OCI-LY7 (cell line): ENCODE data around the gene METTL26.

Source experiments
- CTCF ChIP-seq: fragments of 200-600 bp; sonication (generic); conservative IDR thresholded peaks from 2 replicates; pipeline ENCODE4 v1.5.1; 2014; ENCODE audit warnings: mild to moderate bottlenecking, antibody characterized with exemption, low read length, moderate library complexity, mixed read lengths
- EZH2phosphoT487 ChIP-seq: fragments of 200-600 bp; sonication (generic); IDR thresholded peaks from 2 replicates; pipeline ENCODE4 v1.6.1; 2018; ENCODE audit warnings: low read depth, borderline replicate concordance, mild to moderate bottlenecking, mixed run types, antibody characterized with exemption, low read length, moderate library complexity, mixed read lengths

DNA sequence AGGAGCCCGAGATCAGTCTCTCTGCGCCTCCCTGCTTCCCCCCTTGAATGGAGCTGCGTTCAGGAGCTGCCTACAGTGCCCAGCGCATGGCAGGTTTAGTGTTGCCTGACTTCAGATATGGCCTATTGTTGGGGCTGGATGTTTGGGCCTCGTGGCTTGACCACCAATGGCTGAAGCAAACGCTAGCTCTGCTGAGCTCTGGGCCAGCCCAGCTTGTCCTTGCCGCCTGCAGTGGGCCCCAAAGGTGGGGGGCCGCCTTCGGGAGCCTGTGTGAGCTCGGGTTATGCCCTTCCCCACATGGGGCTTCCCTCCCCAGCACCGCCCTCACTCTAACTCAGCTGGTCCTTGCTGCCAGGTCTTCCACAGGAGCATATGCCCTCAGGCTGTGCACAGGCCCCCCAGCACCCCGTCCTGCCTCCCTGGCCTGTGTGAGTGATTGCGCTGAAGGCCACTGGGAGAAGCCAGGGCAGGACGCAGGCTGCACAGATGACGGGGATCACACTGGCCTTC is 2.0 kb upstream of the METTL26 start:
- TF ChIP-seq EZH2phosphoT487 (no peak), CTCF (no peak)
